Activated B cell treated with CpG ODN at 0.5 μM for 24 hours (primary cell): ENCODE data around the gene BCL2A1. TPM values are rescaled to one million over a fixed set of nuclear protein-coding genes. Genes with fewer than 3 reads are reported as not detected.

Source experiments
- ATAC-seq: fragments of 200-7000 bp; cut with Tn5 transposase; one replicate; pipeline ENCODE4 v1.10.0; 2021; ENCODE audit warnings: low read depth, mild to moderate bottlenecking, moderate library complexity
- CTCF ChIA-PET: fragments of 350-600 bp; sonication (Branson Sonifier 250); formaldehyde crosslinking; loops from one replicate; lab custom pipeline; 2021; ENCODE audit warnings: antibody characterized with exemption; lab: Charles Lee
- POLR2A ChIA-PET: fragments of 350-600 bp; sonication (Branson Sonifier 250); formaldehyde crosslinking; loops from one replicate; lab custom pipeline; 2021; ENCODE audit warnings: antibody characterized with exemption; lab: Charles Lee
- DNase-seq: peaks from one replicate; pipeline ENCODE4 v3.0.0; 2022
- H3K27ac Mint-ChIP-seq: one replicate; pipeline ENCODE4 v1.8.0; 2020; ENCODE audit warnings: mixed read lengths
- H3K27me3 Mint-ChIP-seq: one replicate; pipeline ENCODE4 v1.8.0; 2021; ENCODE audit warnings: mixed read lengths
- H3K36me3 Mint-ChIP-seq: one replicate; pipeline ENCODE4 v1.8.0; 2021; ENCODE audit warnings: low read depth, mixed read lengths
- H3K4me1 Mint-ChIP-seq: one replicate; pipeline ENCODE4 v1.8.0; 2021; ENCODE audit warnings: mixed read lengths
- H3K4me3 Mint-ChIP-seq: one replicate; pipeline ENCODE4 v1.8.0; 2020; ENCODE audit warnings: mild to moderate bottlenecking, mixed read lengths
- H3K9me3 Mint-ChIP-seq: one replicate; pipeline ENCODE4 v1.8.0; 2020; ENCODE audit warnings: mixed read lengths
- CTCF ChIP-seq: fragments of 200-600 bp; IDR thresholded peaks from one replicate; pipeline ENCODE4 v1.8.0; 2022; ENCODE audit warnings: antibody characterized with exemption, mild to moderate bottlenecking
- intact Hi-C: fragments of 100-400 bp; cut with micrococcal nuclease; formaldehyde crosslinking; loops from one replicate; pipeline ENCODE4 v1.15.1; 2024
- total RNA-seq: library from RNA; stranded (reverse); gene quantifications from 2 replicates; pipeline ENCODE4 v1.2.3, GENCODE V29; 2022

BCL2A1 gene
- total RNA-seq, 1 donor from 2014 or later: 181 TPM

- ATAC-seq: no peak
- intact Hi-C loops: no loop called here
- Mint-ChIP-seq H3K36me3 (peaks cover 20% of the 10 kb centered on the region), H3K27ac (no peak overlapping the region), H3K4me3 (no peak overlapping the region), H3K9me3 (no peaks in the 10 kb centered on the region), H3K4me1 (peaks cover 38% of the 10 kb centered on the region), H3K27me3 (no peaks in the 10 kb centered on the region)
- ChIA-PET CTCF (no interaction called here), POLR2A (interaction anchor here (0.7 kb wide), 1 partner anchor 12 kb away, joined by 3 read pairs; no protein-coding TSS in a partner anchor)
- no peak for TF ChIP-seq CTCF
- DNase-seq: no peak
These were observed 14.5 kb downstream of the BCL2A1 start for GRCh38 chr15:79956354-79956939.

- DNase-seq (no peak), ATAC-seq (no peak)
- Mint-ChIP-seq H3K9me3 (no peaks in the 10 kb centered on the region), H3K36me3 (peaks cover 8% of the 10 kb centered on the region), H3K4me3 (no peak overlapping the region), H3K27me3 (no peaks in the 10 kb centered on the region), H3K27ac (no peak overlapping the region), H3K4me1 (peaks cover 29% of the 10 kb centered on the region)
- intact Hi-C loops: no loop called here
- ChIA-PET POLR2A (no interaction called here), CTCF (no interaction called here)
- TF ChIP-seq CTCF: no peak
These were observed 16.3 kb downstream of the BCL2A1 start for GRCh38 chr15:79954661-79955060.

GRCh38 chr15:79953951-79954444 lies 17.0 kb downstream of the BCL2A1 start:
- ChIA-PET POLR2A (no interaction called here), CTCF (no interaction called here)
- intact Hi-C loops: no loop called here
- Mint-ChIP-seq H3K4me1 (peaks cover 29% of the 10 kb centered on the region), H3K4me3 (no peak overlapping the region), H3K36me3 (peaks cover 5% of the 10 kb centered on the region), H3K9me3 (no peaks in the 10 kb centered on the region), H3K27ac (no peak overlapping the region), H3K27me3 (no peaks in the 10 kb centered on the region)
- DNase-seq: no peak
- ATAC-seq: no peak
- TF ChIP-seq CTCF: no peak

DNA sequence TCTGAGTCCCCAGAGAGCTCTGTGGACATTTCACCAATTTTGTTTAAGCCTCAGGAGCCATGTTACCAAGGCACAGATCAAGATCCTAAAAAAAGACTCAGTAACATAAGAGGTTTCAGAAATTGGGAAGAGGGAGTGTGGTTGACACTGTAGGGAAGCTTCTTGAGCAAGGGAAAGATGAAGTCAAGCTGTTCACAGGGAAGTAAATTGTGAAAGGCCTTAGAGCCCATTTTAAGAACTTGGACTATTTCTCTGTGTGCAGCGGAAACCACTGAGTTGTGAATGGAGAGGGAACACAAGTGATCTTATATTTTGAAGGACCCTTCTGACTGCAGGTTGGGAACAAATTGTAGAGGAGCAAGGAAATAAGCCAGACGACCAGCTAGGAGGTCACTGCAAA lies 18.7 kb downstream of the BCL2A1 start:
- intact Hi-C loops: no loop called here
- Mint-ChIP-seq H3K9me3 (no peaks in the 10 kb centered on the region), H3K36me3 (no peaks in the 10 kb centered on the region), H3K4me3 (no peak overlapping the region), H3K4me1 (peaks cover 35% of the 10 kb centered on the region), H3K27ac (no peak overlapping the region), H3K27me3 (no peaks in the 10 kb centered on the region)
- ChIA-PET POLR2A (no interaction called here), CTCF (interaction anchor here (0.6 kb wide), 1 partner anchor 47 kb away, joined by 3 read pairs; no protein-coding TSS in a partner anchor)
- ATAC-seq (no peak), DNase-seq (no peak)
- no peak for TF ChIP-seq CTCF

DNA sequence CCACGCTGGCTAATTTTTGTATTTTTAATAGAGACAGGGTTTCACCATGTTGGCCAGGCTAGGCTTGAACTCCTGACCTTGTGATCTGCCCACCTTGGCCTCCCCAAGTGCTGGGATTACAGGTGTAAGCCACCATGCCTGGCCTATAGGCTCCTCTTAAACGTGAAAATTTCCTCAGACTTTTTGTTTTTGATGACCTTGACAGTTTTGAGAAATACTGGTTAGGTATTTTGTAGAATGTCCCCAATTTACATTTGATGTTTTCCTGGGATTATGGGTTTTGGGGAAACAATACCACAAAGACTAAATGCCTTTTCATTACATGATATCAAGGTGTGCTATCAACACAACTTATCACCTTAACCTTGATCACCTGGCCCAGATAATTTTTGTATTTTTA lies 20.7 kb downstream of the BCL2A1 start:
- no peaks in the 10 kb centered on the region for H3K27me3 Mint-ChIP-seq
- intact Hi-C loops: no loop called here

More for the DNA sequence above, 20.7 kb downstream of the BCL2A1 start:
- DNase-seq (no peak), ATAC-seq (no peak)
- Mint-ChIP-seq H3K36me3 (no peaks in the 10 kb centered on the region), H3K27ac (no peak overlapping the region), H3K4me1 (peaks cover 27% of the 10 kb centered on the region), H3K4me3 (no peak overlapping the region), H3K9me3 (no peaks in the 10 kb centered on the region)
- TF ChIP-seq CTCF: no peak
- ChIA-PET POLR2A (no interaction called here), CTCF (no interaction called here)
